Right lobe of liver (tissue), 4 donors: ENCODE data around the gene EPHA4.

ENCODE experiments used
- CTCF ChIP-seq, 4 donors: fragments of 200-600 bp in 3 of 4; fragments of 450-650 bp in 1 of 4; IDR thresholded peaks; one replicate each; pipeline versions ENCODE4 v1.5.1 to v1.8.0; 2016 to 2022; ENCODE audit warnings: antibody characterized with exemption in 4 of 4, mild to moderate bottlenecking in 2 of 4
- POLR2A ChIP-seq: fragments of 450-650 bp; IDR thresholded peaks from one replicate; pipeline ENCODE4 v1.6.1; 2017; ENCODE audit warnings: antibody characterized with exemption, mild to moderate bottlenecking
- donor health status: DM: no; HTN: no; CAD: no.
- donor health status: DM: no; HTN: no; CAD: no.
- donor health status: DM: no; HTN: yes; CAD: no.

DNA sequence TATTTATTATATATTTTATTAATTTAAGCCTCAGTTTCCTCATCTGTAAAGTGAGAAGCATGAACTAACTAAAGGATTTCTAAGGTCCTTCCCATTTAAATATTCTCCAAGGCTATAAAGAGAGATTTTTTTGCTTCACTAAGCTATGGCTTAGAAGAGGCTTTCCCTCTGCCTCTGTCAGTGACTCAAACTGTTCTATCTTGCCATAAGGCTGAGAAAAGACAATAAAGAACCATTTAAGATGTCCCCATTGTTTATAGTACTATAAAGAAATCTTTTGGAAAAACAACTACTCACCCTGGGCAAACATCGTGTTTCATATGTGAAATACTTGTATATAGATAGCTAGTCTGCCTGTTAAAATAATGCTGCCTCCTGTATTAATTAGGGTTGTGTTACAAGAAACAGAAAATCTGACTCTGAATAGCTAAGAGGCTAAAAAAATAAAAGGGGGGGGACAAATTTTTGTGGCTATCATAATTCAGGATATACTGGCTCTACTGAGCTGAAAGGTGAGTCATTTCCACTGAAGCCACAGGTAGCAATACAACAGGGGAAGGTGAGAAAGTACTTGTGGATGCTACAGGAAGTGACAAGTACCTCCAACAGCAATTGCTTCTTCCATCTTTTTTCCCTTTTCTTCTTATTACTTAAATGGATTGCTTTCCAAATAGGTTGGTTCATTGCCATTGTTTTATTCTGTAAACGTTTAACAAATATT lies 25.4 kb downstream of the EPHA4 start:
- TF ChIP-seq CTCF (IDR thresholded peaks at IDR 0.05) (no peak), POLR2A (no peak)
